Naive thymus-derived CD4-positive, alpha-beta T cell (primary cell): Measurements from ENCODE around the gene NDUFAF4. TPM values are rescaled to one million over a fixed set of nuclear protein-coding genes. Genes with fewer than 3 reads are reported as not detected.

ENCODE experiments used
- ATAC-seq: fragments of 150-1000 bp; cut with Tn5 transposase; 2 replicates; pipeline ENCODE4 v1.10.0; 2021; ENCODE audit warnings: mild to moderate bottlenecking, moderate library complexity
- CTCF ChIA-PET: fragments of 350-600 bp; sonication (Branson Sonifier 250); formaldehyde crosslinking; loops from one replicate; lab custom pipeline; 2021; ENCODE audit warnings: antibody characterized with exemption; lab: Charles Lee
- POLR2A ChIA-PET: fragments of 350-600 bp; sonication (Branson Sonifier 250); formaldehyde crosslinking; loops from one replicate; lab custom pipeline; 2021; ENCODE audit warnings: antibody characterized with exemption, inconsistent platforms; lab: Charles Lee
- DNase-seq, 9 donors: peaks; one replicate each; pipeline versions ENCODE4 v3.0.0 to v3.0.0-alpha.2; 2020 to 2022; ENCODE audit warnings: mixed read lengths in 1 of 9
- H3K27ac ChIP-seq: one replicate; pipeline ENCODE4 v1.7.0; 2013; ENCODE audit warnings: mild to moderate bottlenecking, low read depth, low read length, moderate library complexity
- H3K27me3 ChIP-seq, 2 donors: one replicate each; pipeline ENCODE4 v1.7.0; 2013; ENCODE audit warnings: low read length in 2 of 2, mild to moderate bottlenecking in 2 of 2, moderate library complexity in 2 of 2; ENCODE audit not compliant: control insufficient read depth in 2 of 2, insufficient read depth in 2 of 2
- H3K36me3 ChIP-seq, 3 experiments: 1 replicate in 2 of 3; 2 replicates in 1 of 3; pipeline ENCODE4 v1.7.0; 2013; ENCODE audit warnings: low read length in 3 of 3, mild to moderate bottlenecking in 3 of 3, moderate library complexity in 1 of 3; ENCODE audit not compliant: insufficient read depth in 3 of 3, control insufficient read depth in 2 of 3
- H3K4me1 ChIP-seq, 2 donors: one replicate each; pipeline ENCODE4 v1.7.0; 2013; ENCODE audit warnings: low read length in 2 of 2, mild to moderate bottlenecking in 2 of 2, moderate library complexity in 1 of 2; ENCODE audit not compliant: control insufficient read depth in 2 of 2, insufficient read depth in 2 of 2
- H3K4me3 ChIP-seq: 2 replicates; pipeline ENCODE4 v1.7.0; 2013; ENCODE audit warnings: mild to moderate bottlenecking, low read length
- H3K9me3 ChIP-seq, 3 experiments: 1 replicate in 2 of 3; 2 replicates in 1 of 3; pipeline ENCODE4 v1.7.0; 2013; ENCODE audit warnings: low read length in 3 of 3; ENCODE audit not compliant: control insufficient read depth in 2 of 3
- H3K27ac Mint-ChIP-seq, 9 donors: one replicate each; pipeline ENCODE4 v1.8.0; 2020 to 2022; ENCODE audit warnings: mixed read lengths in 9 of 9, mild to moderate bottlenecking in 8 of 9, moderate library complexity in 5 of 9, inconsistent platforms in 2 of 9
- H3K27me3 Mint-ChIP-seq, 5 donors: one replicate each; pipeline ENCODE4 v1.8.0; 2021 to 2022; ENCODE audit warnings: mixed read lengths in 5 of 5, mild to moderate bottlenecking in 1 of 5
- H3K36me3 Mint-ChIP-seq, 5 donors: one replicate each; pipeline ENCODE4 v1.8.0; 2020 to 2022; ENCODE audit warnings: mixed read lengths in 5 of 5, mild to moderate bottlenecking in 3 of 5, inconsistent platforms in 1 of 5
- H3K4me1 Mint-ChIP-seq, 7 donors: one replicate each; pipeline ENCODE4 v1.8.0; 2020 to 2022; ENCODE audit warnings: mixed read lengths in 7 of 7, mild to moderate bottlenecking in 3 of 7, inconsistent platforms in 1 of 7
- H3K4me3 Mint-ChIP-seq, 10 donors: one replicate each; pipeline ENCODE4 v1.8.0; 2020 to 2022; ENCODE audit warnings: mild to moderate bottlenecking in 10 of 10, mixed read lengths in 10 of 10, moderate library complexity in 6 of 10, inconsistent platforms in 2 of 10
- H3K9me3 Mint-ChIP-seq, 11 donors: one replicate each; pipeline ENCODE4 v1.8.0; 2020 to 2022; ENCODE audit warnings: mixed read lengths in 11 of 11, mild to moderate bottlenecking in 4 of 11, inconsistent platforms in 1 of 11, moderate library complexity in 1 of 11
- intact Hi-C, 2 donors: fragments of 100-400 bp; cut with micrococcal nuclease; formaldehyde crosslinking; loops; one replicate each; pipeline ENCODE4 v1.15.1; 2023
- polyA plus RNA-seq, 2 donors: library from polyadenylated mRNA; unstranded; fragments of 300-500 nt; fragmentation: Illumina TruSeq; gene quantifications; one replicate each; pipeline ENCODE4 v1.2.3, GENCODE V29; 2021
- total RNA-seq, 6 experiments: library from RNA in 5 of 6; stranded (reverse) in 5 of 6; gene quantifications; 1 replicate in 5 of 6; 2 replicates in 1 of 6; pipeline ENCODE4 v1.2.3 and lab custom pipeline; 2021 to 2026

The NDUFAF4 gene
- total and polyA plus RNA-seq, 7 experiments from 2014 or later: 25.1 to 75.6 (median 30.3) TPM

- ChIA-PET CTCF (interaction anchor here (0.6 kb wide), 1 partner anchor 134 kb away, joined by 3 read pairs; no protein-coding TSS in a partner anchor), POLR2A (interaction anchor here (1.0 to 1.4 kb wide), 4 partner anchors 17 to 403 kb away, joined by 4 to 9 read pairs (median 5); no protein-coding TSS in a partner anchor)
- Histone ChIP-seq H3K4me3 (peak overlapping the region; percentile 97), H3K36me3 (no peaks in the 10 kb centered on the region), H3K9me3 (no peaks in the 10 kb centered on the region), H3K4me1 (peaks cover 13 to 16% of the 10 kb centered on the region in 2 donors), H3K27me3 (no peaks in the 10 kb centered on the region), H3K27ac (peak overlapping the region; percentile 84)
- Mint-ChIP-seq H3K4me3 (peak overlapping the region; percentile 91 to 99 (median 98)), H3K4me1 (peaks cover 8 to 50% (median 33%) of the 10 kb centered on the region in 7 donors), H3K9me3 (peaks cover 0 to 12% (median 0%) of the 10 kb centered on the region in 11 donors), H3K36me3 (peaks cover 0 to 7% (median 0%) of the 10 kb centered on the region in 5 donors), H3K27ac (peak overlapping the region; percentile 91 to 100 (median 99)), H3K27me3 (peaks cover 0 to 17% (median 4%) of the 10 kb centered on the region in 5 donors)
- intact Hi-C loops: loop anchor here (2.0 to 10.0 kb wide), 4 partner anchors 130 to 1910 kb away; partner anchors contain the start of genes MANEA (in 1 of the 2), MMS22L (in 1 of the 2) and POU3F2 (in 1 of the 2)
- DNase-seq (no peak), ATAC-seq (no peak)
These were observed 27.6 kb upstream of the NDUFAF4 start for GRCh38 chr6:96925290-96925687.

DNA sequence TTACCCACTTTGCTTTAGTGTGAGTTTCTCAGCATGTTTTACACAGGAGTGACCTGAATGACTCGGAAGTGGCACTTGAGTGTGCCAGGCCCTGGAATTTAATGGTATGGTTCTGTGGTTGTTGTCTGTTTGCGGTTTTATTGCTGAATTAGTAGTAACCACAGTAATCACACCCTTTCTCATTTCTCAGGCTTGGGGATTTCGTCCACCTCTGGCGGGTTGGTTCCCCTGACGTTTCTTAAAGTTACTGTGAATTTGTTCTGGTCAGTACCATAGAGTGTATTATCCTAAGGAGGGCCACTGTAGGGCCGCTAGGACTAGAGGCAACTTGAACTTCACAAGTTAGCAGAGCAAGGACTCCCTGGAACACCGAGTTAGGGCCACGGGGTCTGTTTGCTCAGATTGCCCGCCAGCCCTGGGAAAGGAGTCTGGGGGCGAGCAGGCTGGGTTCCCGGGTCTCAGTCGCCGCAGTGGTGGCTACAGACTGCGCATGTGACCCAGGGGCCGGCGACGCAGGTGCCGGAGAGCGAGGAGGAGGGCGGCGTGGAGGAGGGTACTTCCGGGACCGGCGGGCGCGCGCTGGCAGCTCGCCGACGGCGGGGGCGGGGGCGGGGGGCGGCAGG, 26.3 kb upstream of the NDUFAF4 start:
- intact Hi-C loops: loop anchor here (1.0 to 10.0 kb wide), 11 partner anchors 27 to 1911 kb away; partner anchors contain the start of genes GPR63 (in 2 of the 2), MANEA (in 2 of the 2), MMS22L (in 2 of the 2) and NDUFAF4 (in 2 of the 2)
- H3K4me3 Mint-ChIP-seq: peak overlapping the region; percentile 91 to 99 (median 98)
- ChIA-PET CTCF (interaction anchor here (1.0 kb wide), 1 partner anchor 26 kb away, joined by 7 read pairs; the partner anchor contains the start of gene NDUFAF4), POLR2A (interaction anchor here (0.7 to 1.4 kb wide), 9 partner anchors 8 to 402 kb away, joined by 3 to 9 read pairs (median 4); partner anchors contain the start of gene NDUFAF4)
- H3K27ac ChIP-seq: peak overlapping the region; percentile 87
- DNase-seq (peak in 1 of 9 donors; percentile 5), ATAC-seq (peak; percentile 3)
- peak overlapping the region; percentile 68 for H3K4me3 ChIP-seq
- no peaks in the 10 kb centered on the region for H3K36me3 ChIP-seq
- H3K27ac Mint-ChIP-seq: peak overlapping the region; percentile 91 to 100 (median 99)
- no peaks in the 10 kb centered on the region for H3K27me3 ChIP-seq
- peaks cover 13 to 16% of the 10 kb centered on the region in 2 donors for H3K4me1 ChIP-seq
- peaks cover 0 to 12% (median 0%) of the 10 kb centered on the region in 11 donors for H3K9me3 Mint-ChIP-seq
- H3K27me3 Mint-ChIP-seq: peaks cover 0 to 22% (median 4%) of the 10 kb centered on the region in 5 donors
- H3K36me3 Mint-ChIP-seq: peaks cover 0 to 7% (median 0%) of the 10 kb centered on the region in 5 donors
- H3K4me1 Mint-ChIP-seq: peaks cover 8 to 50% (median 33%) of the 10 kb centered on the region in 7 donors
- no peaks in the 10 kb centered on the region for H3K9me3 ChIP-seq

DNA sequence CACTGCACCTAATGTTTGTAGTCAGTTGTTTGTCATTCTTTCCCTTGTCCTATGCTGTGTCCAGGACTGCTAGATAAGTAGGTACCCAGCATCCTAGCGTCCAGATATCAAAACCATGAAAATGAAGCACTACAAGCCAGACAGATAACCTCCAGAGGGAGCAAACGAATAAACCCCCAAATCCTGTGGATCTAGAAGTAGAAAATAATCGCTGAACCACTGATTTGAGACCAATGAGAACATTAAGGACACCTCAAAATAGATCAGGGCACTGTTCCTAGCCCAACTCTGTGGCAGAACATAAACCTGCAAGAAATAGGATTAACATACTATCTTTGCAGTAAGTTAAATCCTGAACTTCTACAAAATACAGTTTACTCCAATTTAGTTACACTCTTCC, 25.7 kb upstream of the NDUFAF4 start:
- ATAC-seq (no peak), DNase-seq (peak in 2 of 9 donors; percentile 13 to 15)
- no peaks in the 10 kb centered on the region for H3K36me3 ChIP-seq
- no peaks in the 10 kb centered on the region for H3K27me3 ChIP-seq
- peaks cover 13 to 16% of the 10 kb centered on the region in 2 donors for H3K4me1 ChIP-seq
- POLR2A ChIA-PET: interaction anchor here (0.6 to 3.1 kb wide), 2 partner anchors 25 to 399 kb away, joined by 11 to 30 read pairs; partner anchors contain the start of gene NDUFAF4
- H3K9me3 ChIP-seq: no peaks in the 10 kb centered on the region
- H3K4me3 ChIP-seq: no peak overlapping the region
- H3K4me1 Mint-ChIP-seq: peaks cover 8 to 50% (median 33%) of the 10 kb centered on the region in 7 donors
- peaks cover 0 to 24% (median 4%) of the 10 kb centered on the region in 5 donors for H3K27me3 Mint-ChIP-seq
- intact Hi-C loops: loop anchor here (5.0 to 10.0 kb wide), 3 partner anchors 131 to 1911 kb away; partner anchors contain the start of gene POU3F2 (in 1 of the 2)
- peak overlapping the region; percentile 87 for H3K27ac ChIP-seq
- H3K9me3 Mint-ChIP-seq: peaks cover 0 to 12% (median 0%) of the 10 kb centered on the region in 11 donors
- peaks cover 0 to 7% (median 0%) of the 10 kb centered on the region in 5 donors for H3K36me3 Mint-ChIP-seq
- CTCF ChIA-PET: no interaction called here
- H3K4me3 Mint-ChIP-seq: peak overlapping the region; percentile 37 to 99 (median 96)
- H3K27ac Mint-ChIP-seq: peak overlapping the region; percentile 60 to 100 (median 99)

DNA sequence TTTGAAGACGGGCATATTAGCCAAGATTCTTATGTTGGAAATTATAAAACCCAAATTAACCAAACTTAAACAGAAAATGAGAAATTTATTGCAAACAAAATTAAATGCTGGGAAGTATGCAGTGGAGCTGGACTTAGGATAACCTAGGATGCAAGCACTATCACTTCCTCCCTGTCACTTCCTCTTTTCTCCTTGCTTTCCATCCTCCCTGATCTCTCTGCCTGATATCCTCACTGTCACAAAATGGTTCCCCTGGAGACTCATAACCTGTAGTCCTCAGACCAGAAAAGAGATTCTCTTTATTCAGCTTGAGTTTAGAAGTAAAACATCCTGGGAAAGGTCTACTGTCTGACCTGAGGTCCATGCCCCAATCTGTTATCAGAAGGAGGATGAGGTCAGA, 19.4 kb upstream of the NDUFAF4 start:
- POLR2A ChIA-PET: no interaction called here
- H3K27me3 Mint-ChIP-seq: peaks cover 10 to 37% (median 18%) of the 10 kb centered on the region in 5 donors
- H3K4me3 Mint-ChIP-seq: no peak overlapping the region
- no peaks in the 10 kb centered on the region for H3K36me3 ChIP-seq
- CTCF ChIA-PET: interaction anchor here (1.0 kb wide), 1 partner anchor 13 kb away, joined by 3 read pairs; no protein-coding TSS in a partner anchor
- H3K9me3 ChIP-seq: no peaks in the 10 kb centered on the region
- peaks cover 0 to 3% (median 0%) of the 10 kb centered on the region in 5 donors for H3K36me3 Mint-ChIP-seq
- peaks cover 0 to 4% of the 10 kb centered on the region in 2 donors for H3K4me1 ChIP-seq
- ATAC-seq: no peak
- intact Hi-C loops: no loop called here
- H3K27me3 ChIP-seq: no peaks in the 10 kb centered on the region
- no peak overlapping the region for H3K27ac ChIP-seq
- H3K4me3 ChIP-seq: no peak overlapping the region
- H3K4me1 Mint-ChIP-seq: peaks cover 0 to 12% (median 8%) of the 10 kb centered on the region in 7 donors
- H3K27ac Mint-ChIP-seq: no peak overlapping the region
- H3K9me3 Mint-ChIP-seq: no peaks in the 10 kb centered on the region
- DNase-seq: no peak

- Histone ChIP-seq H3K4me1 (no peaks in the 10 kb centered on the region), H3K4me3 (no peak overlapping the region), H3K9me3 (no peaks in the 10 kb centered on the region), H3K36me3 (no peaks in the 10 kb centered on the region), H3K27me3 (no peaks in the 10 kb centered on the region), H3K27ac (no peak overlapping the region)
- Mint-ChIP-seq H3K27me3 (peaks cover 20 to 42% (median 27%) of the 10 kb centered on the region in 5 donors), H3K4me1 (no peaks in the 10 kb centered on the region), H3K4me3 (no peak overlapping the region), H3K9me3 (no peaks in the 10 kb centered on the region), H3K27ac (no peak overlapping the region), H3K36me3 (peaks cover 0 to 4% (median 0%) of the 10 kb centered on the region in 5 donors)
- ATAC-seq (no peak), DNase-seq (no peak)
- CTCF ChIA-PET: no interaction called here
- POLR2A ChIA-PET: interaction anchor here (0.6 kb wide), 1 partner anchor 494 kb away, joined by 3 read pairs; no protein-coding TSS in a partner anchor
- intact Hi-C loops: no loop called here
These were observed 15.9 kb upstream of the NDUFAF4 start for GRCh38 chr6:96913621-96914020.

DNA sequence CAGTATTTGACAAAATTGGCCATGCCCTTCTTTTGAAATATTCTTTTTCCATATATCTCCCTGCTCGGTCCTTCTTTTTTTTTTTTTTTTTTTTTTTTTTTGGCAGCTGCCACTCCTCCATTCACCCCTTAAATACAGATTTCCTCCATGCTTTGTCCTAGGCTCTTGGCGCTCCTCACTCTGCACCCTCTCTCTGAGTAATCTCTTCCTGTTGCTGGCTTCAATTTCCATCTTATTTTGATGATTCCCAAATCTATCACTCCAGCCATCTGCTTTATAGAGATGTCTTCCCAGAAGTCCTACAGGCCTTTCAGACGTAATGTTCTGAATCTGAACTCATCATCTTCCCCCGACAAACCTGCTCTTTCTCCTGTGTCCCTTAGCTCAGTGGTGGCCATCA, 14.1 kb upstream of the NDUFAF4 start:
- POLR2A ChIA-PET: interaction anchor here (1.4 kb wide), 1 partner anchor 10 kb away, joined by 5 read pairs; no protein-coding TSS in a partner anchor
- no peak overlapping the region for H3K27ac Mint-ChIP-seq
- ATAC-seq: no peak

More for the DNA sequence above, 14.1 kb upstream of the NDUFAF4 start:
- DNase-seq: no peak
- CTCF ChIA-PET: no interaction called here
- H3K27me3 ChIP-seq: no peaks in the 10 kb centered on the region
- H3K27ac ChIP-seq: no peak overlapping the region
- H3K4me3 ChIP-seq: no peak overlapping the region
- peaks cover 0 to 4% (median 0%) of the 10 kb centered on the region in 5 donors for H3K36me3 Mint-ChIP-seq
- no peaks in the 10 kb centered on the region for H3K9me3 Mint-ChIP-seq
- intact Hi-C loops: no loop called here
- peaks cover 0 to 6% (median 0%) of the 10 kb centered on the region in 7 donors for H3K4me1 Mint-ChIP-seq
- H3K36me3 ChIP-seq: no peaks in the 10 kb centered on the region
- peaks cover 20 to 34% (median 27%) of the 10 kb centered on the region in 5 donors for H3K27me3 Mint-ChIP-seq
- H3K9me3 ChIP-seq: no peaks in the 10 kb centered on the region
- no peak overlapping the region for H3K4me3 Mint-ChIP-seq
- no peaks in the 10 kb centered on the region for H3K4me1 ChIP-seq
